Measurements from ENCODE around the gene TMEM165. TPM values are rescaled to one million over a fixed set of nuclear protein-coding genes. Genes with fewer than 3 reads are reported as not detected.
"Not testable (repeated sequence)": the region's sequence is repeated elsewhere in the genome, so short reads cannot be mapped to it uniquely, and the experiment has no call there.

The TMEM165 gene
- 33.1 TPM for polyA plus RNA-seq (2012; ENCODE audit: insufficient read depth, insufficient read length)

- peak; percentile 75 for DNase-seq (ENCODE audit: low read depth, low spot score)
- H3K4me3 ChIP-seq (ENCODE audit: low read length), result peak within 1 kb of the TSS; percentile 84
Measured at GRCh38 chr4:55395529-55396307, at the start of gene TMEM165. Gene TMEM165 (plus strand): TSS chr4:55395957. CDS start chr4:55396190, 233 bp downstream.

- DNase-seq (ENCODE audit: low read depth, low spot score), result peak; percentile 45
- peak within 1 kb of the TSS; percentile 85 for H3K4me3 ChIP-seq (ENCODE audit: low read length)
Measured at GRCh38 chr4:55345980-55346850, 49.5 kb upstream of the TMEM165 start, which contains the start of gene SRD5A3. Gene SRD5A3 (plus strand): TSS chr4:55346242. CDS start chr4:55346337, 95 bp downstream.

DNA sequence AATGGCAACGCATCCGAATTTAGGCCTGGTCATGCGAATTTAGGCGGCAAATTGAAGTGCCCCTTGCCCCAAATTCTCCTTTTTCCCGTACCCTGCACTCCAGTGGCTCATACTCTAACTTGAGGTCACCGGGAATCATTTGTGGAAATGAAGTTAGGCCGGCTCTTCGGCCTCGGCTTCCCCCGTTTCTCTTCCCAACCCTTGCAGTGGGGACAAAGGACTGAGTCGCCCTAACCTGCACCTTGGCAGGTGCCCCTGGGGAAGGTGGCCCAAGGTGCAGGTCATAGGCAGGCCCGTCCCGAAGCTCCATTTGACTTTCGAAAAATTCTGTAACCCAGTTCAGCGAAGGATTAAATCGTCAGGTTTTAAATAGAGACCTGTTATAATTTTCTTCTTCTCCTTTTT is 48.9 kb upstream of the TMEM165 start:
- H3K4me3 ChIP-seq (ENCODE audit: low read length), result peak overlapping the region; percentile 85
- no peak for DNase-seq (ENCODE audit: low read depth, low spot score)

- peak overlapping the region; percentile 85 for H3K4me3 ChIP-seq (ENCODE audit: low read length)
Measured at GRCh38 chr4:55347610-55348228, 48.0 kb upstream of the TMEM165 start.

DNA sequence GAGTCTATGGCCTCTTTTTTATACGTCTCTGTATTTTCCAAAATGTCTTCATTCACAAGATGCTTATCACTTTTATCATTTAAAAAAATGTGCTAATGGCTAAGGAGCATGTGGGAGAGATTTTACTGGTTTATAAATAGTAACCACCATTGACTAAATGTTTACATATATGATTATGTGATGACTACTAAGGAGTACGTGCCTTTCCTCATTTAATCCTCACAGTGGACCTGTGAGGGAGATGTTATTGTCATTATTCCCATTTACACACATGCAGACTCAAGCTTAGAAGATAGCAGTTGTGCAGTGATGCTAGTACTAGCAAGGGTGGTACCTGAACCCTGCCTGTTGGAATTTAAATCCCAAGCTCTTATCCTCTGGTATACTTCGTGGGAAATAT is 47.3 kb upstream of the TMEM165 start:
- H3K4me3 ChIP-seq (ENCODE audit: low read length), result no peak overlapping the region
- DNase-seq (ENCODE audit: low read depth, low spot score), result no peak

More at GRCh38 chr4:55347610-55348228, 48.0 kb upstream of the TMEM165 start:
- peak; percentile 38 for DNase-seq (ENCODE audit: low read depth, low spot score)

DNA sequence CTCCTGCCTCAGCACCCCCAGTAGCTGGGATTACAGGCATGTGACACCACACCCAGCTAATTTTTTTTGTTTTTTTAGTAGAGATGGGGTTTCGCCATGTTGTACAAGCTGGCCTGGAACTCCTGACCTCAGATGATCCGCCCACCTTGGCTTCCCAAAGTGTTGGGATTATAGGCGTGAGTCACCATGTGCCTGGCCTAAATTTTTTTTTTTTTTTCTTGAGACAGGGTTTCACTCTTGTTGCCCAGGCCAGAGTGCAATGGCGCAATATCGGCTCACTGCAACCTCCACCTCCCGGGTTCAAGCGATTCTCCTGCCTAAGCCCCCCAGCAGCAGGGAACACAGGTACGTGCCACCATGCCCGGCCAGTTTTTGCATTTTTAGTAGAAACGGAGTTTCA is 44.9 kb upstream of the TMEM165 start:
- not testable (repeated sequence) for DNase-seq (ENCODE audit: low read depth, low spot score); H3K4me3 ChIP-seq (ENCODE audit: low read length)

DNA sequence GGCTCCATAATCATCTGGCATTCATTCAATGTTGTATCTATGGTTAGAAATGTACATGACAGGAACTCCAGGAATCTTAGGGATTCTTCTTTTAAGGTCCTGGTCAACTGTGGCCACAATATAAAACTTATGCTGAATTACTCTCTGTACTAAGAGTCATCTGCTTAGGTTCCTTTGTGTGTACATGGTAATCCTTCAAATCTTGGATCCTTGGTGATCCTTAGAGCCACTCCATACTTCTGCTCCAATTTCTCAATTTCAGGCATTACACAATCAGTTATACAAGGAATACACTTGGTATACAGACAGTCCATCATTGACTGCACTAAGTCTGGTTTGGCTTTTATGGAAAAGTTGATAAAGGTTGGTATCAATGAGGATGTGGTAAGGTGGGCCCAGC is 43.9 kb upstream of the TMEM165 start:
- no peak for DNase-seq (ENCODE audit: low read depth, low spot score)
- no peak overlapping the region for H3K4me3 ChIP-seq (ENCODE audit: low read length)

DNA sequence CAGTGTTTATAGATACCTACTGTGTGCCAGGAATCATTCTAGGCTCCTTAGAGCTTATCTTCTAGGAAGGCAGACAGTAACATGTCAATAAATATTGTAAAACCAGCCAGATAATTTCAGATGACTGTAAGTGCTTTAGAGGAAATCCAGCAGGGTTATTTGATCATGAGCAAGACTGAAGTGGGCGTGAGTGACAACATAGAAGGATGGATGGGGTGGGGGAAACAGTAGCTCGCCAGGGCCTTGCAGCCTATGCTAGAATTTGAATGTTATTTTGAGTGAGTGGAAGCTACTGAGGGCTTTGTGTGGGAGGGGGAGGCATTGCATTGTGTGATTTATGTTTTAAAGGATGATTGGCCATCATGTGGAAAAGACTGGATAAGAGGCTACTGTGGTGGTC is 43.0 kb upstream of the TMEM165 start:
- no peak for DNase-seq (ENCODE audit: low read depth, low spot score)
- no peak overlapping the region for H3K4me3 ChIP-seq (ENCODE audit: low read length)

GRCh38 chr4:55353228-55353747 is 42.5 kb upstream of the TMEM165 start:
- not testable (repeated sequence) for H3K4me3 ChIP-seq (ENCODE audit: low read length); DNase-seq (ENCODE audit: low read depth, low spot score)

GRCh38 chr4:55354648-55355047 is 41.1 kb upstream of the TMEM165 start:
- H3K4me3 ChIP-seq (ENCODE audit: low read length), result no peak overlapping the region
- no peak for DNase-seq (ENCODE audit: low read depth, low spot score)

DNA sequence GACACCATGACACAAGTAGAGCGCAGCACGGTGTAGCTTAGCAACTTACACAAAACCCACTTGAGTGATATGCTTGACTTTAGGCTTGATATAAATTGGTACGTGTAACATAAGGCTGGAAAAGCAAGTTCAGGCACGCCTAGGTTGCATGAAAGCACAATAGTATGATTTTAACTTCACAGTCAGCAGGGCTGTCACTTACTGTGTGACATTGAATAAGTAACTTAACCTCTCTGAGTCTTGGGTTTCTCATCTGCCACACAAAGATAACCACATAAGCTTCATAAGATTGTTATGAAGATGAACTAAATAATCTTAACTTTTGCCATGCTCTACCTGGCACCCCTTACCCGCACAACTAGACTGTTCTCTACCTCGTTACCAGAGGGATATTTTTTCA is 40.2 kb upstream of the TMEM165 start:
- H3K4me3 ChIP-seq (ENCODE audit: low read length), result no peak overlapping the region
- no peak for DNase-seq (ENCODE audit: low read depth, low spot score)

- no peak overlapping the region for H3K4me3 ChIP-seq (ENCODE audit: low read length)
- no peak for DNase-seq (ENCODE audit: low read depth, low spot score)
Measured at GRCh38 chr4:55356991-55357461, 38.7 kb upstream of the TMEM165 start.

- H3K4me3 ChIP-seq (ENCODE audit: low read length), result no peak overlapping the region
- no peak for DNase-seq (ENCODE audit: low read depth, low spot score)
Measured at GRCh38 chr4:55358246-55358645, 37.5 kb upstream of the TMEM165 start.

GRCh38 chr4:55358668-55359067 is 37.1 kb upstream of the TMEM165 start:
- H3K4me3 ChIP-seq (ENCODE audit: low read length), result no peak overlapping the region
- DNase-seq (ENCODE audit: low read depth, low spot score), result no peak

GRCh38 chr4:55359397-55359916 is 36.3 kb upstream of the TMEM165 start:
- no peak for DNase-seq (ENCODE audit: low read depth, low spot score)
- no peak overlapping the region for H3K4me3 ChIP-seq (ENCODE audit: low read length)

GRCh38 chr4:55362938-55363337 is 32.8 kb upstream of the TMEM165 start:
- not testable (repeated sequence) for H3K4me3 ChIP-seq (ENCODE audit: low read length); DNase-seq (ENCODE audit: low read depth, low spot score)

DNA sequence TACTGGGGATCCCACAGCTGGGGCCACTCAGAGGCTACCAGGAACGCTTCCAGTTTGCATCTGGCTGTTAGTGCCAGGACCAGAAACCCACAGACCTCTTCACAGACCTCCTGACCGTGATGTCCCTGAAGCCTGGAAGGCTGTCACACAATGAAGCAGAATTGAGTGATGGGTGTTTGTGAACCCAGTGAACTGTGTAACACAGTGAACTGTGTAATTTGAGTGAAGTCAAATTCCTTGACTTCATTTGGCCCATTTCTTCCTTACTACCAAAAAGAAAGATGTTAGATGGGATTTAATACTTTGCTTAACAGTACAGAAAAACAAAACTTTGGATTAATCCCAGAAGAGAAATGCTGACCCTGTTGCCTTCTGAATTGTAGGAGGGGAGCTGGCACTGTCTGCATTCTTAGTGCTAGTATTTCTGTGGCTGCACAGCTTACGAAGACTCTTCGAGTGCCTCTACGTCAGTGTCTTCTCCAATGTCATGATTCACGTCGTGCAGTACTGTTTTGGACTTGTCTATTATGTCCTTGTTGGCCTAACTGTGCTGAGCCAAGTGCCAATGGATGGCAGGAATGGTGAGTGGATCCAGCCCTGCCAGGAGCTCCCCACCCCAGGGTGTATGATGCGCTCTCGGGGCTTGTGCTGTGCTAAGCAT is 31.9 kb upstream of the TMEM165 start:
- H3K4me3 ChIP-seq (ENCODE audit: low read length), result no peak overlapping the region
- DNase-seq (ENCODE audit: low read depth, low spot score), result no peak

- DNase-seq (ENCODE audit: low read depth, low spot score), result no peak
- H3K4me3 ChIP-seq (ENCODE audit: low read length), result no peak overlapping the region
Measured at GRCh38 chr4:55364691-55365344, 30.9 kb upstream of the TMEM165 start.

Data from Jurkat, Clone E6-1 (cell line).